HG03039 (cell line): ENCODE measurements around the gene PBRM1.

ENCODE experiments used
- ATAC-seq: cut with Tn5 transposase; IDR thresholded peaks from one replicate; pipeline ENCODE4 v1.9.1; 2021; ENCODE audit warnings: mild to moderate bottlenecking, moderate library complexity; ENCODE audit not compliant: unreplicated experiment

The PBRM1 gene

GRCh38 chr3:52512727-52513126 lies 173.0 kb downstream of the PBRM1 start:
- ATAC-seq = no peak

- ATAC-seq = no peak
Observed at GRCh38 chr3:52512105-52512504, 173.6 kb downstream of the PBRM1 start.

- no peak for ATAC-seq
Observed at GRCh38 chr3:52511509-52511908, 174.2 kb downstream of the PBRM1 start.

GRCh38 chr3:52509753-52510328 lies 175.9 kb downstream of the PBRM1 start:
- ATAC-seq = no peak

GRCh38 chr3:52507359-52507758 lies 178.4 kb downstream of the PBRM1 start:
- no peak for ATAC-seq

GRCh38 chr3:52506266-52506966 lies 179.3 kb downstream of the PBRM1 start:
- no peak for ATAC-seq

- ATAC-seq = no peak
Observed at GRCh38 chr3:52504977-52505376, 180.7 kb downstream of the PBRM1 start.

- ATAC-seq = no peak
Observed at GRCh38 chr3:52503788-52504424, 181.8 kb downstream of the PBRM1 start.

GRCh38 chr3:52502808-52503350 lies 182.8 kb downstream of the PBRM1 start:
- ATAC-seq = no peak

- ATAC-seq = no peak
Observed at GRCh38 chr3:52502001-52502400, 183.7 kb downstream of the PBRM1 start.

- ATAC-seq = no peak
Observed at GRCh38 chr3:52501046-52501445, 184.7 kb downstream of the PBRM1 start.

GRCh38 chr3:52498137-52499054 lies 187.3 kb downstream of the PBRM1 start:
- ATAC-seq = no peak

GRCh38 chr3:52495777-52496602 lies 189.7 kb downstream of the PBRM1 start:
- no peak for ATAC-seq
